H1 (cell line): ENCODE measurements around the gene LTO1. TPM values are rescaled to one million over a fixed set of nuclear protein-coding genes. Genes with fewer than 3 reads are reported as not detected.
A peak's percentile ranks its signal among the peaks of the same experiment; 100 is the strongest.

Experiments used
- CTCF ChIA-PET: fragments of 300-600 bp; sonication (Branson Sonifier 250); formaldehyde crosslinking; loops from one replicate; lab custom pipeline; 2021; ENCODE audit not compliant: partially characterized antibody; lab: Charles Lee
- POLR2A ChIA-PET: fragments of 300-600 bp; sonication (Branson Sonifier 250); formaldehyde crosslinking; loops from one replicate; lab custom pipeline; 2021; ENCODE audit warnings: inconsistent platforms; ENCODE audit not compliant: partially characterized antibody; lab: Charles Lee
- DNase-seq, 2 experiments: peaks; one replicate each; pipeline versions ENCODE4 v3.0.0 to v3.0.0-alpha.2; 2010 to 2022; ENCODE audit warnings: low spot score in 2 of 2, low read depth in 1 of 2, mixed read lengths in 1 of 2
- FAIRE-seq: peaks from 2 replicates; lab custom pipeline; 2011; peaks lifted over from hg19 to GRCh38; lab: Jason Lieb, UNC
- H2AFZ ChIP-seq: 2 replicates; pipeline ENCODE4 v1.8.1; 2012; ENCODE audit warnings: low read length, inconsistent platforms
- H2AK5ac ChIP-seq: 2 replicates; pipeline ENCODE4 v1.6.1; 2013; ENCODE audit warnings: low read depth, low read length
- H2BK120ac ChIP-seq: replicated peaks from 2 replicates; pipeline ENCODE3; 2013; ENCODE audit warnings: low read depth, low read length, inconsistent platforms
- H2BK12ac ChIP-seq: 2 replicates; pipeline ENCODE4 v1.6.1; 2013; ENCODE audit warnings: low read depth, low read length
- H2BK15ac ChIP-seq: 2 replicates; pipeline ENCODE4 v1.6.1; 2013; ENCODE audit warnings: low read length
- H2BK20ac ChIP-seq: 2 replicates; pipeline ENCODE4 v1.6.1; 2013; ENCODE audit warnings: low read length
- H2BK5ac ChIP-seq: 2 replicates; pipeline ENCODE4 v1.6.1; 2013; ENCODE audit warnings: low read depth, low read length
- H3K14ac ChIP-seq: 2 replicates; pipeline ENCODE4 v1.6.1; 2013; ENCODE audit warnings: inconsistent platforms; ENCODE audit not compliant: insufficient read length
- H3K18ac ChIP-seq: 2 replicates; pipeline ENCODE4 v1.6.1; 2013; ENCODE audit warnings: low read length; ENCODE audit errors: extremely low read depth
- H3K23ac ChIP-seq: 2 replicates; pipeline ENCODE4 v1.6.1; 2013; ENCODE audit warnings: inconsistent platforms; ENCODE audit not compliant: insufficient read length
- H3K23me2 ChIP-seq: 2 replicates; pipeline ENCODE4 v1.6.1; 2013; ENCODE audit warnings: low read depth, low read length
- H3K27ac ChIP-seq: 2 replicates; pipeline ENCODE4 v1.6.1; 2011; ENCODE audit warnings: low read depth, low read length, inconsistent platforms
- H3K27me3 ChIP-seq, 4 experiments: replicated peaks in 1 of 4; 1 replicate in 1 of 4; 2 replicates in 3 of 4; pipeline versions ENCODE4 v1.6.1 to v1.8.1; 2011 to 2013; ENCODE audit warnings: low read length in 3 of 4, mild to moderate bottlenecking in 3 of 4, inconsistent platforms in 2 of 4, mixed read lengths in 2 of 4, moderate library complexity in 1 of 4; ENCODE audit not compliant: control insufficient read depth in 3 of 4, insufficient read depth in 3 of 4; ENCODE audit errors: extremely low read depth in 1 of 4
- H3K36me3 ChIP-seq, 4 experiments: 2 replicates each; pipeline versions ENCODE4 v1.6.1 to v1.8.1; 2011 to 2013; ENCODE audit warnings: mild to moderate bottlenecking in 4 of 4, low read length in 3 of 4, moderate library complexity in 2 of 4, control low read depth in 1 of 4, inconsistent platforms in 1 of 4; ENCODE audit not compliant: insufficient read depth in 4 of 4, control insufficient read depth in 2 of 4
- H3K4ac ChIP-seq: replicated peaks from 2 replicates; pipeline ENCODE3; 2013; ENCODE audit warnings: low read length, low read depth, mixed read lengths, inconsistent platforms; ENCODE audit not compliant: insufficient read length
- H3K4me1 ChIP-seq, 4 experiments: replicated peaks in 1 of 4; 1 replicate in 1 of 4; 2 replicates in 3 of 4; pipeline versions ENCODE4 v1.6.1 to v1.8.1; 2011 to 2013; ENCODE audit warnings: low read length in 3 of 4, inconsistent platforms in 2 of 4, mixed read lengths in 1 of 4; ENCODE audit not compliant: insufficient read depth in 4 of 4, control insufficient read depth in 3 of 4
- H3K4me2 ChIP-seq, 2 experiments: 2 replicates each; pipeline versions ENCODE4 v1.6.1 to v1.8.1; 2011 to 2013; ENCODE audit warnings: low read depth in 2 of 2, low read length in 2 of 2, control low read depth in 1 of 2, inconsistent platforms in 1 of 2, mild to moderate bottlenecking in 1 of 2; ENCODE audit not compliant: insufficient read depth in 1 of 2
- H3K4me3 ChIP-seq, 4 experiments: fragments of 200-600, 300-600 bp in 1 of 4; sonication (generic), shearing (Covaris generic), sonication (Bioruptor Twin) in 1 of 4; 2 replicates each; pipeline versions ENCODE4 v1.5.1 to v1.8.1; 2011 to 2016; ENCODE audit warnings: low read length in 4 of 4, low read depth in 3 of 4, control low read depth in 2 of 4, inconsistent platforms in 2 of 4, mild to moderate bottlenecking in 2 of 4, mixed read lengths in 1 of 4, moderate library complexity in 1 of 4; ENCODE audit not compliant: insufficient read depth in 2 of 4; ENCODE audit errors: extremely low read depth in 1 of 4
- H3K56ac ChIP-seq: replicated peaks from 2 replicates; pipeline ENCODE3; 2013; ENCODE audit warnings: low read depth, mild to moderate bottlenecking, mixed read lengths, low read length, inconsistent platforms; ENCODE audit not compliant: insufficient read length
- H3K79me1 ChIP-seq: 2 replicates; pipeline ENCODE4 v1.6.1; 2013; ENCODE audit warnings: low read depth, low read length, control low read depth
- H3K79me2 ChIP-seq, 2 experiments: 2 replicates each; pipeline versions ENCODE4 v1.6.1 to v1.8.1; 2012 to 2013; ENCODE audit warnings: low read length in 2 of 2, mild to moderate bottlenecking in 2 of 2, inconsistent platforms in 1 of 2; ENCODE audit not compliant: insufficient read depth in 2 of 2, control insufficient read depth in 1 of 2
- H3K9ac ChIP-seq, 4 experiments: replicated peaks in 1 of 4; 1 replicate in 1 of 4; 2 replicates in 3 of 4; pipeline versions ENCODE4 v1.6.1 to v1.8.1; 2011 to 2013; ENCODE audit warnings: low read depth in 3 of 4, low read length in 3 of 4, control low read depth in 2 of 4, mild to moderate bottlenecking in 2 of 4, moderate library complexity in 2 of 4, inconsistent platforms in 1 of 4; ENCODE audit errors: extremely low read depth in 1 of 4
- H3K9me3 ChIP-seq, 2 experiments: 2 replicates each; pipeline versions ENCODE4 v1.6.1 to v1.8.1; 2012 to 2013; ENCODE audit warnings: mild to moderate bottlenecking in 2 of 2, moderate library complexity in 2 of 2, control low read depth in 1 of 2, inconsistent platforms in 1 of 2, low read depth in 1 of 2, low read length in 1 of 2, mixed read lengths in 1 of 2; ENCODE audit not compliant: insufficient read depth in 2 of 2
- H4K20me1 ChIP-seq, 2 experiments: replicated peaks in 1 of 2; 2 replicates each; pipeline versions ENCODE3 to v1.8.1; 2011 to 2013; ENCODE audit warnings: inconsistent platforms in 2 of 2, low read length in 2 of 2, mild to moderate bottlenecking in 1 of 2; ENCODE audit not compliant: insufficient read depth in 2 of 2, control insufficient read depth in 1 of 2
- H4K5ac ChIP-seq: 2 replicates; pipeline ENCODE4 v1.6.1; 2013; ENCODE audit warnings: low read length, low read depth, mixed read lengths, inconsistent platforms; ENCODE audit not compliant: insufficient read length
- H4K8ac ChIP-seq: 2 replicates; pipeline ENCODE4 v1.8.0; 2013; ENCODE audit warnings: mild to moderate bottlenecking, moderate library complexity, low read length, inconsistent platforms; ENCODE audit not compliant: insufficient read depth; ENCODE audit errors: extremely low read depth
- H4K91ac ChIP-seq: replicated peaks from 2 replicates; pipeline ENCODE3; 2013; ENCODE audit warnings: low read length, mixed read lengths, inconsistent platforms; ENCODE audit not compliant: insufficient read length
- EZH2 ChIP-seq: fragments of 200-600 bp; sonication (generic); IDR thresholded peaks from 2 replicates; pipeline ENCODE4 v1.7.1; 2012; ENCODE audit warnings: low read depth, mild to moderate bottlenecking, moderate library complexity, low read length, inconsistent platforms; ENCODE audit not compliant: severe bottlenecking
- NRF1 ChIP-seq: IDR thresholded peaks from 2 replicates; pipeline ENCODE4 v1.6.1; 2011; ENCODE audit warnings: mild to moderate bottlenecking, low read depth, low read length, improper control_type of control experiment
- RAD21 ChIP-seq, 2 experiments: IDR thresholded peaks in 1 of 2; conservative IDR thresholded peaks in 1 of 2; 2 replicates each; pipeline ENCODE4 v1.6.1; 2011; ENCODE audit warnings: low read depth in 2 of 2, low read length in 2 of 2, improper control_type of control experiment in 1 of 2, inconsistent platforms in 1 of 2, mild to moderate bottlenecking in 1 of 2, moderate library complexity in 1 of 2
- SIN3A ChIP-seq, 2 experiments: IDR thresholded peaks in 1 of 2; conservative IDR thresholded peaks in 1 of 2; 2 replicates each; pipeline ENCODE4 v1.6.1; 2011 to 2012; ENCODE audit warnings: low read length in 2 of 2, improper control_type of control experiment in 1 of 2, low read depth in 1 of 2, mild to moderate bottlenecking in 1 of 2
- WGBS, 2 experiments: shearing (Covaris generic) in 1 of 2; methylation state at CpG; one replicate each; pipeline versions ENCODE4 v1.1.6 to v1.1.7; 2013 to 2015; ENCODE audit warnings: low lambda C conversion rate in 2 of 2, mixed read lengths in 2 of 2, inconsistent platforms in 1 of 2, low coverage in 1 of 2, missing lambda C conversion rate in 1 of 2; ENCODE audit not compliant: insufficient replicate concordance in 2 of 2, insufficient coverage in 1 of 2, insufficient read length in 1 of 2; ENCODE audit errors: extremely low coverage in 1 of 2, missing lambda C conversion rate in 1 of 2; 5-methylcytosine and 5-hydroxymethylcytosine counted together
- polyA plus RNA-seq, 7 experiments: library from polyadenylated mRNA; depleted of rRNA in 3 of 7; stranded (reverse) in 5 of 7; unstranded in 2 of 7; fragments of >200 nt in 5 of 7; fragments of 200-250 nt in 2 of 7; gene quantifications; 1 replicate in 5 of 7; 2 replicates in 1 of 7; 4 replicates in 1 of 7; pipeline versions ENCODE4 v1.2.1 to v1.2.3, GENCODE V29; 2011 to 2013; ENCODE audit warnings: missing spikeins in 2 of 7, mixed read lengths in 2 of 7
- total RNA-seq: library from RNA; stranded (reverse); fragmentation: NEBNext Ultra II Directional; extraction: Animal tissue kit (Norgen Biotek cat#: 25700); gene quantifications from 2 replicates; pipeline ENCODE4 v1.2.1, GENCODE V29; 2021
- TF ChIP-seq, protein P1 (sequence below), 3 experiments: IDR thresholded peaks; 1 replicate in 2 of 3; 2 replicates in 1 of 3; pipeline versions ENCODE4 v1.5.1 to v1.6.1; 2011; ENCODE audit warnings: low read length in 3 of 3, mild to moderate bottlenecking in 3 of 3, inconsistent platforms in 2 of 3, low read depth in 1 of 3, moderate library complexity in 1 of 3; ENCODE audit not compliant: insufficient read depth in 1 of 3; ENCODE audit errors: control extremely low read depth in 1 of 3

The LTO1 gene
- total and polyA plus RNA-seq, 2 of the 8 experiments (the other 6 are each of a cell fraction or from before 2014, with no cell fraction given), result 15.4 to 21.3 TPM

DNA sequence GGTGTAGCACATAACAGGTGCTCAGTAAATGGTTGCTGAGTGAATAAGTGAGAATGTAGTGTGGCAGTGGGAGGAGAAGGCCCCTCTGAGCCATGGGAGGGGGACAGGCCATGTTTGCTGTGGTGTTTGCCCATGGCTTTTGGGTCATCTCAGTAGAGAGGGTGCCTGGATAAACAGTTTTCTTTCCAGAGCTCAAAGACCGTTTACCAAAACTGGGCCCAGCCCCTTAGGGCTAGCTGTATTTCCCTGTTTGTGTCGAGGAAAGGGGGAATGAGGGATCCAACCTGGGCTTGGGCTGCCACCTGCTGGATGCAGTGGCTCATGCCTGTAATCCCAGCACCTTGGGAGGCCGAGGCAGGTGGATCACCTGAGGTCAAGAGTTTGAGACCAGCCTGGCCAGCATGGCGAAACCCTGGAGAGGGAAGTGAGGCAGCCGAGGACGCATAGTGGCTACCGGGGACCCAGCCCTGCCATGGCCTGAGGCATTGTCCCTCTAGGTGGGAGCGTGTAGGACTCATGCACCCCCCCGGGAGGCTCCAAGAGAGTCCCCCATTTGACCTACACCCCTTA is 8.7 kb upstream of the LTO1 start:
- H3K79me1 ChIP-seq, result no peaks in the 10 kb centered on the region
- no peak overlapping the region for H3K4me2 ChIP-seq
- CTCF ChIA-PET, result interaction anchor here (0.6 to 4.4 kb wide), 39 partner anchors 9 to 878 kb away, joined by 3 to 28 read pairs (median 4); partner anchors contain the start of gene LTO1
- H2BK5ac ChIP-seq, result no peak overlapping the region
- no peaks in the 10 kb centered on the region; a peak in 1 of 7 replicates for H3K4me1 ChIP-seq
- H3K14ac ChIP-seq, result no peak overlapping the region
- peaks cover 0 to 6% (median 3%) of the 10 kb centered on the region in 4 experiments; a peak in 4 of 7 replicates for H3K27me3 ChIP-seq
- TF ChIP-seq SIN3A (conservative IDR thresholded peaks at IDR 0.05 in 1 of 2, IDR thresholded peaks at IDR 0.05 in 1 of 2; ENCODE audit: low read depth in 1 of 2, low read length in 2 of 2) (0 out of 4 replicates have a peak, but pooled peaks of 1 of the 2 experiments have one; percentile 26), RAD21 (IDR thresholded peaks at IDR 0.05 in 1 of 2, conservative IDR thresholded peaks at IDR 0.05 in 1 of 2; ENCODE audit: low read depth in 2 of 2, low read length in 2 of 2) (peak; percentile 70 to 79), EZH2 (no peak), NRF1 (no peak)
- TF ChIP-seq, protein P1, sequence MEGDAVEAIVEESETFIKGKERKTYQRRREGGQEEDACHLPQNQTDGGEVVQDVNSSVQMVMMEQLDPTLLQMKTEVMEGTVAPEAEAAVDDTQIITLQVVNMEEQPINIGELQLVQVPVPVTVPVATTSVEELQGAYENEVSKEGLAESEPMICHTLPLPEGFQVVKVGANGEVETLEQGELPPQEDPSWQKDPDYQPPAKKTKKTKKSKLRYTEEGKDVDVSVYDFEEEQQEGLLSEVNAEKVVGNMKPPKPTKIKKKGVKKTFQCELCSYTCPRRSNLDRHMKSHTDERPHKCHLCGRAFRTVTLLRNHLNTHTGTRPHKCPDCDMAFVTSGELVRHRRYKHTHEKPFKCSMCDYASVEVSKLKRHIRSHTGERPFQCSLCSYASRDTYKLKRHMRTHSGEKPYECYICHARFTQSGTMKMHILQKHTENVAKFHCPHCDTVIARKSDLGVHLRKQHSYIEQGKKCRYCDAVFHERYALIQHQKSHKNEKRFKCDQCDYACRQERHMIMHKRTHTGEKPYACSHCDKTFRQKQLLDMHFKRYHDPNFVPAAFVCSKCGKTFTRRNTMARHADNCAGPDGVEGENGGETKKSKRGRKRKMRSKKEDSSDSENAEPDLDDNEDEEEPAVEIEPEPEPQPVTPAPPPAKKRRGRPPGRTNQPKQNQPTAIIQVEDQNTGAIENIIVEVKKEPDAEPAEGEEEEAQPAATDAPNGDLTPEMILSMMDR (IDR thresholded peaks at IDR 0.05; ENCODE audit: control extremely low read depth in 1 of 3, insufficient read depth in 1 of 3, low read depth in 1 of 3, low read length in 3 of 3), result peak; percentile 65 to 74 (median 67)
- H4K20me1 ChIP-seq, result peaks cover 0 to 3% of the 10 kb centered on the region in 2 experiments
- no peak overlapping the region for H3K18ac ChIP-seq
- no peak overlapping the region for H2AK5ac ChIP-seq
- no peak overlapping the region for H2BK15ac ChIP-seq
- H3K56ac ChIP-seq, result no peak overlapping the region
- H3K23me2 ChIP-seq, result peaks cover 3% of the 10 kb centered on the region; the same call in 1 of the 2 replicates
- no peak overlapping the region for H3K27ac ChIP-seq
- H2AFZ ChIP-seq, result no peak overlapping the region
- no peak overlapping the region for H2BK20ac ChIP-seq
- H4K8ac ChIP-seq, result no peak overlapping the region; the same call in 1 of the 2 replicates
- H2BK120ac ChIP-seq, result no peak overlapping the region
- no peak overlapping the region for H2BK12ac ChIP-seq
- H4K91ac ChIP-seq, result no peak overlapping the region
- H3K79me2 ChIP-seq, result no peaks in the 10 kb centered on the region
- no peak overlapping the region for H3K9ac ChIP-seq
- DNase-seq (peak in 1 of 2 experiments; percentile 80), FAIRE-seq (no peak)
- POLR2A ChIA-PET, result interaction anchor here (1.0 to 1.5 kb wide), 7 partner anchors 18 to 46 kb away, joined by 3 to 5 read pairs (median 3); partner anchors contain the start of gene FGF19
- no peak overlapping the region for H3K23ac ChIP-seq
- 70% methylated on average over 9 of the region's 9 CpGs; no CpG with 5 or more reads in 1 of the 2 experiments for WGBS, 2 experiments
- H3K9me3 ChIP-seq, result no peaks in the 10 kb centered on the region; a peak in 1 of 4 replicates
- no peak overlapping the region for H3K4ac ChIP-seq
- H4K5ac ChIP-seq, result no peak overlapping the region
- no peaks in the 10 kb centered on the region for H3K36me3 ChIP-seq
- no peak overlapping the region for H3K4me3 ChIP-seq
